ENCODE data around the gene CDCP1.

The CDCP1 gene

DNA sequence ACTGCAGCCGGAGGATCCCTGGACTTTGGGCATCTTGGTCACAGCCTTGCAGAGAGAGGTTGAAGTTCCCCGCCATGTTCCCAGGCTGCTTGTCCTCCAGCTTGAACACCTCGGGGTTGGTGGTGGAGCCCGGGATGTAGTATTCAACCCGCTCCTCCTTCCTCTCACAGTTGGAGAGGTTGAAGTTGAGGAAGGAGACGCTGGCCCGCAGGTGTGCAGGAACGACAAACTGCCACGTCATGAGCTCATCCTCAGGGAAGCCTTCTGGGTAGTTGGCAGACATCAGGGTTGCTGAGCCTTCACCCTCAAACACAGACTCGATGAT is 35.7 kb downstream of the CDCP1 start:
- no peak for DNase-seq (ENCODE audit: low read depth, low spot score)

DNA sequence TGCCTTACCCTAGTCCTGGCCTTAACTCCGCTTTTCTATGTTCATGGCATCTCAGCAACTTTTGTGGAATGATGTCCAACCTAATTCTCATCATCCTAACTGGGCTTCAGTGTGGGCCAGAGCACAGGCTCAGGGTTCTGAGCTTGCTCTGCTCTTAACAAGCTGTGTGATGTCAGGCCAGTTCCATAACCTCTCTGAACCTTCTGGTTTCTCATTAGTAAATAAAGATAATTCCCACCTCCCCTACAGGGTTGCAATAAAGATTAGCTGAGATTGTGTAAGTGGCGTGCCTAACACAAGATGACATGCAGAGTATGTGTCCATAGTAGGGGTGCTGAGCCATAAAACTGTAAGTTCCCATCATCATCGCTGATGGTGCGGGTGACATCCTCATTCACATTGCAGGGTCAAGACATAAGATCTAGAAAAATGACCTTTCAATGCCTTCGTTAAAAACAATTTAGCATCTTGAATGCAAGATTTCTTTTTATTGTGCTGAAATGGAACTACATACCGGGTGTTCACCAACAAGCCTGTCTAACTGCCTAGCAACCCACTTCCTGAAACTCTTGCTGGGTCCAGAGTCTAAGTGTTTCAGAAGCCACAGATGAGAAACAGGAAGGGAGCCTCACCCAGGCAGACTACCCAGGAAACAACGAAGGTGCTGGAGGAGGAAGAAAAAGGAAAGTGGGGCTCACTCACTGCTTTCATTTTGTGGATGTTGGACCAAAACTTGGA is 36.2 kb downstream of the CDCP1 start:
- DNase-seq (ENCODE audit: low read depth, low spot score): no peak

DNA sequence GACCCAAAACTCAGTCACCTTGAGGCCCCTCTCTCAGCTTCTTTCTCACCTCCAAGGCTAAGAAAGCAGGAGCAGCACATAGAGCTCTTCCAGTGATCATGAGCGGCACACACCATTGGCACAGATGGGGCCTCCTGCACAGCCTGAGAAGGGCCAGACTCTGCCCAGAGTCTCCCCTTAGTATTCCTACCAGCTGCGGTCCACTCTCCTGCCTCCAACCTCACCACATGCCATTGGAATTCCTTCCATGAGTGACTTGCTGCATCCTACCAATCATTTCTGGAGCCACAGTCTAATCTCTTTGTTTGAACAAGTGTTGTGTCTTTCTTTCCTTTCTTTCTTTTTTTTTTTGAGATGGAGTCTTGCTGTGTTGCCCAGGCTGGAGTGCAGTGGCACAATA is 39.3 kb downstream of the CDCP1 start:
- DNase-seq (ENCODE audit: low read depth, low spot score): no peak

DNA sequence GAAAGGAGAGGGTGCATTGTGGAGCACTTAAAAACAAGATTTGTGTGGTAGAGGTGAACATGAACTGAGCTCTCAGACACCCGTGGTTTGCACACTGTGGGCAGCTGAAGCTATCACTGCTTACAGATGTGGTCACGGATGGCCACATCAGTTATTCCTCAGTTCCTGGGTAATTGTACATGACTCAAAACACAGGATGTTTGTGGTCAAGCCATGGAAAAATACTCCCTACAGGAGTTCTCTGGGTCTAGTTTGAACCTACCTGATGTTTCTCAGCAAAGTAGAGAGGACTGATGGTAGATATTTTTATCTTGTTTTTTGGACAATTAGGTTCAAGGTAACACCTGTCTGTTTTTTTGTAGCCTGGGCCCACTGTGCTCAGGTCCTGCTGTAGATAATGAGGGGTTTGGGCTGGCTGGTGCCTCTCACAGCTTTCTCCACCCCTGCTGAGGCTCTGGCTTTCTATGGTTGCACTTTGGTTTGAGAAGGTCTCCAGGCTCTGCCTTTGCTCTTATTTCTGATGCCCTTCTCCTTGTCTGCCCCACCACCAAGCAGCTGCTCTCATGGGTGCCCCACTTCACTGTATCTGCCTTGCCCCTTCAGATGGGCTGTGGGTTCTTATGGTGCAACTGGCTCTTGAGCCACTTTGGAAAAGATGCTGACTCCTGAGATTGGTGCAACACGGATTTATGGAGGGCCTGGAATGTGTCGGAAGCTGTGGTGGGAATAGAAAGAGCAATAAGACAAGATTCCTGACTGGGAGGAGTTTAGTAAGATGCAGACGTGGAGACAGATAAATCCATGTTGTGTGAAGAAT is 40.1 kb downstream of the CDCP1 start:
- peak; percentile 50 for DNase-seq (ENCODE audit: low read depth, low spot score)

DNA sequence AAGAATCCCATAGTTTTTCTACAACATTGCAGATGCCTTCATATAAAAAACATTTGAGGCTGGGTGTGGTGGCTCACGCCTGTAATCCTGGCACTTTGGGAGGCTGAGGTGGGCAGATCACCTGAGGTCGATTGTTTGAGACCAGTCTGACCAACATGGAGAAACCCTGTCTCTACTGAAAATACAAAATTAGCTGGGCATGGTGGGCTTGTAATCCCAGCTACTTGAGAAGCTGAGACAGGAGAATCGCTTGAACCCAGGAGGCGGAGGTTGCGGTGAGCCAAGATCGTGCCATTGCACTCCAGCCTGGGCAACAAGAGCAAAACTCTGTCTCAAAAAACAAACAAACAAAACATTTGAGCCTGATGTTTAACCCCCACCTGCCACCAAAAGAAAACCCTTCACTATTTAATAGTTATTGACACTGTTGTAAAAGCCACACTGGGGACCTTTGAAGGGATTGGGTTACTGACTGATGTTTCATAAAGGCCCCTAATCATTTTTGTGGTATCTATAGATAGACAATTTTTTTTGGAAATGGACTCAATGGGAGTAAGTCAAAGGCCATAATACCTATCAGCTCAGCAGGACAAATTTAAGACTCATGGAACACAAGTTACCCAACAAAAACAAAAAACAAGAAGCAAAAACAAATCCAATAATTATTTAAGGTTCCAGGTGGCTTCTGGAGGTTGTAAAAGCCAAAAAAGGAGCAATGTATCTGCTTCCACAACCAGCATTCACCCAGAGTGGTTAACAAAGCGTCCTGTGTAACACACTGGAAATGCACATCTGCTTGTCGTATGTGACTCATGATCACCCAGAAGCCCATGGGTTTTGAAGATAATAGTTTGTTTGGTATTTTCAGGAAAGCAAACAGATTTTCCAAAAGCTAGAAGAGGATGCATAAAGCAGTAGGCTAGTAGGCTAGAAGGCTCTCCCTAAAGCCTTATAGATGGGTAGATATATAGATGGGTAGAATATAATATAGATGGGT is 41.2 kb downstream of the CDCP1 start:
- no peak for DNase-seq (ENCODE audit: low read depth, low spot score)

DNA sequence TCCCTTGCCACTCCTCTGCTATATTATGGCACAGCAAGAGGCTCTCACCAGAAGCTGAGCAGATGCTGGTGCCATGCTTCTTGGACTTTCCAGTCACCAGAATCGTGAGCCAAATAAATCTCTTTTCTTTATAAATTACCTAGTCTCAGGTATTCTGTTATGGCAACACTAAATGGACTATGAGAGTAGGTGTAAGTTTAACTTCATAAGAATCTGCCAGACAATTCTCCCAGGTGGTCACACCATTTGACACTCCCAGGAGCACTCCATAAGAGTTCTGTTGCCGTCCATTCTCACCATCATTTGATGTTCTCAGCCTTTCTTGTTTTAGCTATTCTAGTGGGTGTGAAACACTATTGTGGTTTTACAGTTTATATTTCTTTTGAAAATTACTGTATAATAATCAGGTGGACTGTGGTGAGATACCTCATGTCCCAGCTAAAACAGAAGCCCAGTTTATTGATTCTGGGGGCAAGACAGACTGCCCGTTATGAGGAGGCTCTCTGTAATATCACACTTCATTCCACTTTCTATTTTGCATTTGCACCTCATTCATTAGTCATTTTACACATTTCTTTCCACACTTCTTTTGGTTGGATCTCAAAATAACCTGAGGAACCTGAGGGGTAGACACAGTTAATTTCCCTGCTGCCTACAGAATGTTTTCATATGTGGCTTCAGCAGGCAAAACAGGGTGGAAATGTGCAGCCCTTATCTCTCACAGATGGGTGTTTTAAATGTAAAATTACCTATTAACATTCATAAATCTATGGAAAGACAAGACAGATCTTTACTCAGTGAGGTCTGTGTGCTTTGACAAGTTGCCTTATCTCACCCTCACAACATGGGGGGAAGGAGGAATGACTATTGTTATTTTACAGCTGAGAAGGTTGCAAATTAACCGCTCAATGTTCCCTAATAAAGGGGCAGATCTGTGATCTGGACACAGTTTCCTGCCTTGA is 42.1 kb downstream of the CDCP1 start:
- no peak for DNase-seq (ENCODE audit: low read depth, low spot score)

DNA sequence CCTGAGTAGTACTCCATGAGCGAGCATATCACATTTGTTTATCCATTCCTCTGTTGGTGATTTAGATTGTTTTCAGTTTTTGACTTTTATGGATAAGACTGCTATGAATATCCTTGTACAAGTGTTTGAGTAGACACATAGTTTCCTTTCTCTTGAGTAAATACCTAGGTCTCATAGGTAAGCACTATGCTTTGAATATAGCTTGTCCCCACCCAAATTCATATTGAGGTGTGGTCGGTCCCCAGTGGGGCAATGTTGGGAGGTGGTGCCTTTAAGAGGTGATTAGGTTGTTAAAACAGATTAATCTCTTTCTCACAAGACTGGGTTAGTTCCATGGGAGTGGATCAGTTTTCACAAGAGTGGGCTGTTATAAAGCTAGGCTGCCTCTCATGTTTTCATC is 42.8 kb downstream of the CDCP1 start:
- DNase-seq (ENCODE audit: low read depth, low spot score): no peak

DNA sequence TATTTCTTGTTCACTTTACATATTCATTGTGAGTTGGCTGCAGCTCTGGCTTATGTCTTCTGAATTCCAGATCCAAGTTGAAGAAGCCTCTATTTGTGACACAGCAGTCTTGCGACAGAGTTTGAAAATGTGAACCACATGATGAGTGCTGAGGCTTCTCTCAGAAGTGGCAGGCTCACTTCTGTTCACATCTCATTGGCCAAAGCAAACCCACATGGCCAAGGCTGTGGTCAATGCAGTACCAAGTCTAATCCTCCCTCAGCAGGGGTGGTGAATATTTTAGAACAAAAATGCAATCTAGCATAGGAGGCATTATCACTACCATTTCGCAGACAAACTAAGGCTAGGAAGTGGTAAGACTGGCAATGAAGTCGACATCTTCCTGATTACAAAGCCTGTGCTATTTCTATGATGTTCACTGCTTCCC is 45.2 kb downstream of the CDCP1 start:
- no peak for DNase-seq (ENCODE audit: low read depth, low spot score)

DNA sequence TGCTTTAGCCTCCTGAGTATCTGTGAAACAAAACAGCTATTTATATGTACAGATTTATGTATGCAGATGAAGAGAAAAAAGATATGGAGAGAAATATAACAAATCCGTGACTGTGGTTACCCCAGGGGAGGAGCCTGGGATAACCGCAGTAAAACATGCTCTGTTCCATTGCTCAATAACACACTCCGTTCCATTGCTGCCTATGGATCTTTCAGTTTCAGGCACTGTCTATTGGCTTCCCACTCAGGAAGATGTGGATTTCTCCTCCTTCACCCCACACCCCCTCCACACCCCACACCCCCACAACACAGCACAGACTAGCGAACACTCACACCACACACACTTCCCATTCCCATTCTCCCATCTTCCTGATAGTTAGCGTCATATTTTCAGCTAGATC is 47.9 kb downstream of the CDCP1 start:
- no peak for DNase-seq (ENCODE audit: low read depth, low spot score)

DNA sequence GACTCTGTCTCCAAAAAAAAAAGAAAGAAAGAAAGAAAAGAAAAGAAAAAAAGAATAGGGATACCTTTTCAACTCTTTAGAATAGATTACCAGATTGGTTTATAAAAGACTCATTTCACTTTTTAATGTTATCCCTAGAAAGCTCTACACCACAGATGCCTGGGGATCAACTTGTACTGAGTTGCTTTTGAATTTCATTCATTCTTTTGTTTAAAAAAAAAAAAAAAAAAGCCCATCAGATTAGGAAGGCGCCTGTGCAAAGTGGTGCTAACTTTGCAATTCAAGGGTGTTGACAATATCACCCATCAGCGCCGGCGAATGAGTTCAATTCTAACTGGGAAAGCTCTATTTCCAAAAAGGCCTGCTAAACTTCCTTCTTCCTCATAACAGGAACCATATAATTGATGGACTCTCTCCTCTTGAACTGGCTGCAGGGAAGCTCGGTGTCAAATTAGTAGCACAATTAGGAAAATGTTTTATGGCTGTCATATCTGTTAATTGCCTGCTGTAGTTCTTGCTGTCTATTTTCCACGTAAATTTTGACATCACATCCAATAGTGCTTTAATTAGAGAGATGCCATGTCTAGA is 48.8 kb downstream of the CDCP1 start:
- no peak for DNase-seq (ENCODE audit: low read depth, low spot score)

DNA sequence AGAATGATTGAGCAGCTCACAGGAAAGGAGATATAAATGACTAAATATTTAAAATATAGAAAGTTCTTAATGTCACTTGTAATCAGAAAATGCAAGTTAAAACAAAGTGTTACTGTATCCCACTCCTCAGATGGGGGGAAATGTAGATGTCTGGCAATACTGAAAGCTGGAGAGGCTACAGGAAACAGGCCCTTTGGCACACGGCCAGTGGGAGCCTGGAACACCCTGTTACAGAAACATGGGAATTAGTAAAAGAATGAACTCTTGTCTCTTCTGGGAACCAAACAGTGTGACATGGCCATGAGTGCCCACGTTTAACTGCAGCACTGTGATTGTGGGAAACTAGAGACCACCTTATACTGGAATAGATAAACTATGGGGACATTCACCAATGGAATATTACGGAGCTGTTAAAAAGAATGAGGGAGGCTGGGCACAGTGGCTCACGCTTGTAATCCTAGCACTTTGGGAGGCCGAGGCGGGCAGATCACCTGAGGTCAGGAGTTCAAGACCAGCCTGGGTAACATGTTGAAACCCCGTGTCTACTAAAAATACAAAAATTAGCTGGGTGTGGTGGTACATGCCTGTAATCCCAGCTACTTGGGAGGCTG is 50.2 kb downstream of the CDCP1 start:
- DNase-seq (ENCODE audit: low read depth, low spot score): no peak

DNA sequence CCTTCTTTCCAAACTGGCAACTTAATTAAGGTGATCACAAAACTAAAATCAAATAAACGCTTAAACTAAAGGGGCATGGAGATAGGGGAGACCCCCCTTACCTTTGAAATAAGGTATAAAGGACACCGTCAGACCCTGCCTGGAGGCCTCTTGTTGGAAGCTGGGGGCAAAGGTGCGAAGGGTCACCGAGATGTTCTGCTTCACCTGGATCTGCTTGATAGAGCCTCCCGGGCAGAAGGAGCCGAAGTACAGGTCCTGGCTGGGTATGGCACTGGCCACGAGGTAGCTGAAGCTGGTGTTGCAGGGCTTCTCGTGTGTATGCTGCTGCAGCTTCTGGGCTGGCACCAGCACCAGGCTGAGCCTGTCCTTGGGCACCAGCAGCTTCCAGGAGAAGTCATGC is 53.0 kb downstream of the CDCP1 start:
- no peak for DNase-seq (ENCODE audit: low read depth, low spot score)

DNA sequence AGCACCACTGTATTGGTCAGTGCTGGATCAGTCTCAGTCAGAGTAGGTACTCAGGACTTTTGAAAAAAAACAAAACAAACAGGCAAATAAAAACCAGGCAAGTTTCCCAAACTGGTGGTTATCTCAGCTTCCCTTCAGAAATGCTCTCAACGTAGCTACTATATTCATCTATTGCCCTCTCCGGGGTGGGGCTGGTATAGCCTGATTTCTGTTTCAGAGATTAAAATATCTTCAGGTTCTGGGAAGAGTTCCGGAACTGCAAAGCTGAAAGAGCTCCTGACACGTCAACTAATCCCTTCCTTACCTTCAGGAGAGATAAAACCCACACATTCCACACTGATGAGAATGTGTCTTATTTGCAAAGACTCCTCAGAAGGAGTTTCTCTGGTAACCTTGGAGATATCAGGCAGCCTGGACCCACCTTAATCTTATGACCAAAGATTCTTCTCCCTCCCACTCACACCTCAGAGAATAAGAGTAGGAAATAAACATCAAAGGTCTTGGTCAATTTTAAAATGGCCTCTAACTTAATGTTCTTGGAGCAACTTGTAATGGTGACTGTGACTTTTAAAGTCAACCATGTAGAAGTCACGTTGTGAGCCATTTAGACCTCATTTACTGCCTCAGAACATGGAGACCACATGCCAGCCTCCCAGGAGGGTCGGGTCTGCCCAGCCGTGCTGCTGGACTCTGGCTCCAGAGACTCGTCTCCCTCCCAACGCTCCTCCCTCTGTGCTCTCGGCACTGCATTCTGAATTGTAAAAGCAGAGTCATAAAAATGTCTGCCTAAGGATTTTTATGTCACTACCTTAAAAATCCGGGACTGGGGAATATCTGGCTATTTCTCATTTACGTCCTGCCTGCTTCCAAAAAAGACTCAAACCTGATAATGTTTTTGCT is 53.8 kb downstream of the CDCP1 start:
- no peak for DNase-seq (ENCODE audit: low read depth, low spot score)

DNA sequence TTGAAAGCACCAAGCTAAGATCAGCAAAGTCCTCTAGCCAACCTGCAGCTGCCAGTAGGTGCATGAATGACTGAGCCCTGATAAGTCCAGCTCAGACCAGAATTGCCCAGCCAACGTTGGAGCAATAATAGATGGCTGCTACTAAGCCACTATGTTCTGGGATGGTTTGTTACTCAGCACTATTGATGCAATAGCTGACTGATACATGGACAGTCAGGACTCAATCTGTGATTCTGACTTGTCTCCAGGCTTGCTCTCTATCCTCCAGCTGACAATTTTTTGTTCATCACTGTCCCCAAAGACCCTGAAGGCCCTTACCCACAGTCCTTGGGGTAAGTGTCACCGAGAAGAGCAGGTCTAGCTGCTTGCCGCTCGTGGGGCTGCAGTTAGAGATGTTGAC is 55.3 kb downstream of the CDCP1 start:
- no peak for DNase-seq (ENCODE audit: low read depth, low spot score)

DNA sequence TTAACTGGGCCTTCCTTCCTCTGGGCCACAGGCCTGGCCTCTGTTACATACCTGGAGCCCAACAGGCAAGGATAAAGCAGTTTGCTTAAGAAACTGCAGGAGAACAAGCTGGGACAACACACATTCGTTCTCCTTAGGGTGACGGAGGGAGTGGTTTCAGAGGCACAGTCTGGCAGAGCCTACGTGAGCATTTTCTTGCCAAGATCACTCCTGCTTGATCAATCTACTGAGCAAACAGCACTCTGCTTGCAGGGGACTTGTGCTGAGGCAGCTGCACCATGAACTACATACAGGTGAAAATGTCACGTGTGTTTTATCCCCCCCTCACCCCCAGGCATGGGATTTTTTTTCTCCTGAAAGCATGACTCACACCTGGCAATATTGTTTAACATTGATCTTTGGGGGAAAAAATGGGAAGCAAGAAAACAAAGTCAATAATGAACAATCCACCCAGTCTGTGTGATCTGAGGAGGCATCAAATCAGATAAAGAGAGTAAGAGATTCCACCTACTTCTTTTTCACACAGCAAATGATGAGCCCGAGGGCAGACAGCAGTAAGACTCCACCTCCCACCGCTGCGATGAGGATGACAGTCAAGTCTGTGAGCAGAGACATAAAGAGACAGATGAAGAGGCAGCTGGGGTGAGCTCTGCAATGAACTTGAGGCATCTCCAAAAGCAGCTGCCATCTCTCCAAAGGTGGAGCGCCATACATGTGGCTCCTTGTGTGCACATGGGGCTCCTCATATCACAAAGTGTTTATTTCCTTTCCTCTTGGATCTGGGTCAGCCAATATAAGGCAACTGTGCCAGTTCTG is 57.4 kb downstream of the CDCP1 start:
- no peak for DNase-seq (ENCODE audit: low read depth, low spot score)

DNA sequence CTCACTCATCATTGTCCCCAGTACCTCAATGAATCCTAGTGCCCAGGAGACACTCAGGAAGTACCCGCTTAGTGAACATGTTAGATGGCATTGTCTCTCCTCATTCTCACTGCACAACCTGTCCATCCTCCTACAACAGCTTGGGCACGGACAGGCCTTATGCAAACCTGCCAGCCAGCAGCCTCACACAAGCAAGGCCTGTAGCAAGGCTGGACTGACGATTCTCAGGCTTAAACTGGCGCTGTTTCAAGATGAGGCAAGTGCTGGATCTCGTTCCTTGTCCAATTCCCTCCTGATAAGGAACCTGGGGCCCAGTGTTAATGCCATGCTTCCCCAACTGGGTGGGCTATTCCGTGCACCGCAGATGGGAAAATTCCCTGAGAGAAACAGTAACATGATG is 59.0 kb downstream of the CDCP1 start:
- no peak for DNase-seq (ENCODE audit: low read depth, low spot score)

DNA sequence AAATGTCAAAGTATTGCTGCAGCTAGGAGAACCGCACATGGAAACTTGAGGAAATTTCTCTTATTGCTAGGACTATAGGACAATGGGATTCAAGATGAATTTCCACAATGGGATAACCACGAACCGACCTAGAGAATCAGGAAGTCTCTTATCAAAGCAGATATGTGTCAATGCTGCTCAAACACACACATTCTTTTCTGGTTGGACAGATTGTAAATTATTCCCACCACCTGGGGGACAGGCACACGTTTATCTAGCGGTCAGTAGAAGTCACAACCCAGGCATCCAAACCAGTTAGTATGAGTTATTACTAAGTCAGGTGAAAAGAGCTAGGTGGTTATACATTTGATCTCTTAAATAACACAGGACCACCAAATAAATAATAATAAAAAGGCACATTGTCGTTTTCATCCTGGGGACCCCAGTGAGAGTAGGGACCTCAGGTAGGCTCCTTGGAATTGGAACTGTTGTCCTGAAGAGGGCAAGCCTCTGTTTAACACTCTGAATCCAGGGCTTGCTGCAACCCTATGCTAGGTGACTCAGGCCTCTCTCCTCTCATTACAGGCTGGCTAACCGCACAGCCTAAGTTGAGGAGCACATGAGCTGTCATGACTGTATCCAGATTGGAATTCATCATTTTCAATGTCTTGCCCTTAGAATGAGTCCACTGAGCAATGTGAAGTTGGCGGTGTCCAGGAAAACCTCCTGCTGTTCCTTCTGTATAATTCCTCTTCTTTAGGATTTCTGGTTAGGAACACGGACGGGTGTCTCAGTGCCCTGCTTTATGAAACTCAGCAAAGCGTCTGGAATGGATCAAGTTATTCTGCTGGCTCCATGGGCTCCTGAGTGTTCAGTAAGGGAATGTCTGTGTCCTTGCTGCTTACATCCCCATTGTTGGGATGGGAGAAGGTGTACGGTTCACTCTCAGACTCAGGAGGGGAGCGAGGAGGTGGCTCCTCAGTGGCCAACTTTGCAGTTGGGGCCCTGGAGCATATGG is 61.1 kb downstream of the CDCP1 start:
- DNase-seq (ENCODE audit: low read depth, low spot score): peak; percentile 83

Measured in smooth muscle cell of the brain vasculature (primary cell).